ENCODE measurements around the gene PDPK1. TPM values are rescaled to one million over a fixed set of nuclear protein-coding genes. Genes with fewer than 3 reads are reported as not detected.
"Not testable (repeated sequence)": the region's sequence is repeated elsewhere in the genome, so short reads cannot be mapped to it uniquely, and the experiment has no call there.

Gene PDPK1
- total RNA-seq, 2 donors from 2014 or later: 53.0 to 53.8 TPM

DNA sequence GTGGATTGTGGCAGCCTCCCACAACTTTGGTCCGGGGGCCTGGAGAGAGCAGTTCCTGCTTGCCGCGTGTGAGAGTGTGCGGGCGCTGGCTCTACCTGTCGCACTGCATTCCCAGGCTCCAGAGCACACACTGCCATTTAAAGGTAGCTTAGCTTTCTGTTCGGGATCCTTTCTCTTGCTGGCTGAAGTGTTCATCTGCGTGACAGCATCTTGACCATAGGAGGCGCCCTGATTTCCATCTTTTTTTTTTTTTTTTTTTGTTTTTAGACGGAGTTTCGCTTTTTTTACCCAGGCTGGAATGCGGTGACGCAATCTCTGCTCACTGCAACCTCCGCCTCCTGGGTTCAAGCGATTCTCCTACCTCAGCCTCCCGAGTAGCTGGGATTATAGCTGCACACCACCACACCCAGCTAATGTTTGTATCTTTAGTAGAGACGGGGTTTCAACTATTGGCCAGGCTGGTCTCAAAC lies 13.6 kb downstream of the PDPK1 start:
- not testable (repeated sequence) for ATAC-seq (replicated peaks in 1 of 2); H3K9me3 Mint-ChIP-seq; H3K27me3 Mint-ChIP-seq (ENCODE audit: low read depth); H3K27ac Mint-ChIP-seq; DNase-seq; H3K4me3 Mint-ChIP-seq; H3K36me3 Mint-ChIP-seq (ENCODE audit: insufficient read depth in 2 of 2); H3K4me1 Mint-ChIP-seq (ENCODE audit: low read depth)

DNA sequence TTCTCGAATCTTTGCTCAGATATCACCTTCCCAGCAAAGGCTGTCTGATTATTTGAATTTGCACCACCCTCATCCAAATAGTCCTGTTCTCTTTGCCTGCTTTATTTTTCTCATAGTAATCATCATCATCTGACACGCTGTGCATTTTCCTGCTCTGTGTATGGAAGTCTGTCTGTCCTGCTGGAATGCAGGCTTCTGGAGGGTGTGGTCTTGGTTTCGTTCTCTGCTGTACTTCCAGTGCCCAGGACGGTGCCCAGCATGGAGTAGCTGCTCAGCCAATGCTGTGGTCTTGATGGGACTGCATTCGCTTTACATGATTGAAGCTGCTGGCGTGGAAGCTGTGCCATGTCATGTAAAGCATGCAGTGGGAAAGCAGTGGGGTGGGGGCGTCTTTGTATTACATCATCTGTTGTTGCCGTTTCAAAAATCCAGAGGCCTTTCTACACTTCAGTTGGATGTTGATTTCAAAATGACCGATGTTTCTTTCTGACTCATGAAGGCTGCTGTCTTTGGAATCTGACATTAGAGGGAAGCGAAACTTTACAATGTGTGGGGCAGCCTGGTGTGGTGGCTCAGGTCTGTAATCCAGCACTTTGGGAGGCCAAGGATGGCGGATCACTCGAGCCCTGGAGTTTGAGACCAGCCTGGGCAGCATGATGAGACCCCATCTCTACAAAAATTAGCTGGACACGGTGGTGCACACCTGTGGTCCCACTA lies 17.0 kb downstream of the PDPK1 start:
- H3K4me3 Mint-ChIP-seq; DNase-seq; H3K36me3 Mint-ChIP-seq (ENCODE audit: insufficient read depth in 2 of 2); H3K27me3 Mint-ChIP-seq (ENCODE audit: low read depth); H3K4me1 Mint-ChIP-seq (ENCODE audit: low read depth); H3K9me3 Mint-ChIP-seq; H3K27ac Mint-ChIP-seq: not testable (repeated sequence)
- peak; percentile 46 to 69 for ATAC-seq (replicated peaks in 1 of 2)

DNA sequence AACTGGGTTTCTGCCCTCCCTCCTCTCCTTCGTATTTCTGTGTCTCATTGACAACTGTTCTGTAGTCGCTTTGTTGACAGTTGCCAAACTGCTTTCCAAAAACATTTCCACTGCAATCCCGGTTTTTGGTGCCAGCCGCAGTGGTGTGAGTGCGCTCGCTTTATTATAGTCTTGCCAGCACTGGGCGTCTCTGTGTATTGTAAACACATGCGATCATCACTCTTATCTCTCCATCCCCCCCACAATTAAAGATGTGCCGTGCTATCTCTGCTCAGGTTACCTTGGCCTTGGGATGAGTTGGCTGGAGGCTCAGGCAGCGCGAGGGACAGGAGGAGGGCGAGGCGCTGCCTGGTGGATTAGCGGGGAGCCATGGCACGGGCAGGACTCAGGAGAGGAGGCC lies 19.3 kb downstream of the PDPK1 start:
- H3K9me3 Mint-ChIP-seq; H3K4me3 Mint-ChIP-seq; ATAC-seq (replicated peaks in 1 of 2); H3K27ac Mint-ChIP-seq; H3K36me3 Mint-ChIP-seq (ENCODE audit: insufficient read depth in 2 of 2); H3K4me1 Mint-ChIP-seq (ENCODE audit: low read depth); DNase-seq; H3K27me3 Mint-ChIP-seq (ENCODE audit: low read depth): not testable (repeated sequence)

DNA sequence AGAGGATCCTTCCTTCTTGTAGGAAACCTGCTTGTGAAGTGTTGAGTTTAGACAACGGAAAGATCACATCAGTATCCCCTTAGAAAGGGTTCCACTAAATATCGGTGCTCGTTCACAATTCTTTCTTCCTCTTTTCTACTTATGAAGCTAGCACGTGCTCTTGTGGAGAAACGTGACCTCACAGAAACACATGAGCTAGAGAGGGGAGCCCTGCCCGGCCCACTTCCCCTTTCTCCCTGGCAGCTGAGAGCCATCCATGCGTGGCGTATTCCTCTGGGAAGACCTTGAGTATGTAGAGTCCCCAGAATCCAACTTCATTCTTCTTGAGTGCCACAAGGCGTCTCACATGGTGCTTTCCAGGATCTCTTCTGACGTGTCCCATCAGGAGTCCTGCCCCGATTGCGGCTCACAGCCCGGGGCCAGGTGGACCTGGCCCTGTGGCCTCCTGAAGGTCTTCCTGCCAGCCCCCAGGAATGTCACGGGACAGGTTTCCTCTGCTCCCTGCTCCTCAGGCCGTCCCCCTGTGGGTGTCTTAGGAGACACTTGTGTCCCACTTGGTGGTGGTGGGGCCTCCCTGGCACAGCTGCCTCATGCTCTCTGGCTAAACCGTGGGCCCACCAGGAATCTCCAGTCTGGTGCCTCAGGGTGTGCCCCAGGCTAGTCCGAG lies 22.4 kb downstream of the PDPK1 start:
- not testable (repeated sequence) for H3K9me3 Mint-ChIP-seq; H3K4me3 Mint-ChIP-seq; H3K36me3 Mint-ChIP-seq (ENCODE audit: insufficient read depth in 2 of 2); H3K4me1 Mint-ChIP-seq (ENCODE audit: low read depth); DNase-seq; H3K27ac Mint-ChIP-seq; H3K27me3 Mint-ChIP-seq (ENCODE audit: low read depth)
- peak in 1 of 2 donors; percentile 16 for ATAC-seq (replicated peaks in 1 of 2)

DNA sequence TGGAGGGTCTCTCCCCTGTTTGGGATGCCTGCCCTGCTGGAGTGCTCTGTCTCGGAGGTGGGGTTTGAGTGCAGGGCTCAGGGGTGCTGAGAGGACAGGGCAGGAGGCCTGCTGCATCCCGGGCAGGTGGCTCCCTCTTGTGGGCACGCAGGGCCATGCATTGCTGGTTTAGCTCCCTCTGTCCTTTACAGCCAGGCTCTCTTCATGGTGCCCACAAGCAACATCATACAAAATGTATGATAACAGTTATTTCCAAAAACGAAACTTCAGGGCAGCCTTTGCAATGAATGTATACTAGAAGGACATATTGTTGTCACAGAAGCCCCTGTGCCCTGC lies 22.9 kb downstream of the PDPK1 start:
- H3K27me3 Mint-ChIP-seq (ENCODE audit: low read depth); H3K4me1 Mint-ChIP-seq (ENCODE audit: low read depth); H3K36me3 Mint-ChIP-seq (ENCODE audit: insufficient read depth in 2 of 2); H3K9me3 Mint-ChIP-seq; H3K27ac Mint-ChIP-seq; H3K4me3 Mint-ChIP-seq: not testable (repeated sequence)
- peak; percentile 93 to 96 for ATAC-seq (replicated peaks in 1 of 2)
- peak; percentile 74 to 83 for DNase-seq

DNA sequence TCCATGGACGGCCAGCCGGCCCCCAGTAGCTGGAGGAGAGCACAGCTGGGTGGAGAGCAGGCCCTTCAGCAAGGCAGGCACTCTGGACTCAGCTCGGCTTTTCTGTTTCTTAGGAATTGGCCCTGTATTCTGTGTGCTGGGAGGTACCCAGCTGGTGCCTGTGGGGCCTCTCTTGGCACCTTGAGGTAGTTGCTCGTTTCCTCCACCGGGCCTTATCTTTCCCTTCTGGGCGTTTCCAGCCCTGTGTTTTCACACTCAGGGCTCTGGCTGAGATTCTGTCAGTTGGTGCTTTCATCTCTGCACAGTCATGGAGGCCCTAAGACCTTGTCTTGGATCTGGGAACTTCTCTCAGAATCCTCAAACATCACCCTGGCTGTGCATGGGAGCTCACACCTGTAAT lies 29.7 kb downstream of the PDPK1 start:
- not testable (repeated sequence) for DNase-seq; H3K4me3 Mint-ChIP-seq; H3K36me3 Mint-ChIP-seq (ENCODE audit: insufficient read depth in 2 of 2); ATAC-seq (replicated peaks in 1 of 2); H3K9me3 Mint-ChIP-seq; H3K27me3 Mint-ChIP-seq (ENCODE audit: low read depth); H3K4me1 Mint-ChIP-seq (ENCODE audit: low read depth); H3K27ac Mint-ChIP-seq

DNA sequence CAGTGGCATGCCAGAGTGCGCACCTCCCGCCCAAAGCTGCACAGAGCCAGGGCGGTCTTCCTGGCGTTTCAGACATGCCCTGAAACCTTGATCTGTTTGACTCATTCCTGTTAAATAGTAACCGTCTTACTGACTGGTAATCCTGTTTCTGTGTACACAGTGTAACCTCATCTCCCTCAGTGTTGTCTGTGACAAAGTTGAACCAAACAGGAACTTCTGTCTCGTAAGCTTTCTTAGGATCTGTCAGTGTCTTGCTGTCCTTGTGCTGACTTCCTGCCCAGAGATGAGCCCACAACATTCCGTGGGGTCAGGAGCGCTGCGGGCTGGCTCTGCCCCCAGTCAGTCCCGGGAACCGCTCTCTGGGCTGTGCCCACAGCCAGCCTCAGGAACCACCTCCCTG lies 30.8 kb downstream of the PDPK1 start:
- not testable (repeated sequence) for H3K27ac Mint-ChIP-seq

DNA sequence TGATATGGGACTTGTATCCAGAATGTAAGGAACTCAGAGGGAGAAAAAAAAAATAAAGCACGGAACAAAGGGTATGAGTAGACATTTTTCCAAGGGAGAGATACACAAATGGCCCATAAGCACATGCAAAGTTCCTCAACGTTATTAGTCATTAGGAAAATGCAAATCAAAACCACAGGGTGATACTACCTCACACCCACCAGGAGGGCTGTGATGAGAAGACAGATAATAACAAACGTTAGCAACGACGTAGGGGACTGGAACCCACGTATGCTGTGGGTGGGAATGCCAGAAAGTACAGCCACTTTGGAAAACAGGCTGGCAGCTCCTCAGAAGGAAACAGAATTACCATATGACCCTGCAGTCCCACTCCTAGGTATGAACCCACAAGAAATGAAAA lies 34.9 kb downstream of the PDPK1 start:
- not testable (repeated sequence) for H3K27ac Mint-ChIP-seq, H3K9me3 Mint-ChIP-seq
- peak; percentile 72 to 85 for ATAC-seq (replicated peaks in 1 of 2)

More for the DNA sequence above, 30.8 kb downstream of the PDPK1 start:
- not testable (repeated sequence) for H3K27me3 Mint-ChIP-seq (ENCODE audit: low read depth); DNase-seq; H3K4me1 Mint-ChIP-seq (ENCODE audit: low read depth); H3K4me3 Mint-ChIP-seq; H3K36me3 Mint-ChIP-seq (ENCODE audit: insufficient read depth in 2 of 2); H3K9me3 Mint-ChIP-seq
- peak in 1 of 2 donors; percentile 28 for ATAC-seq (replicated peaks in 1 of 2)

DNA sequence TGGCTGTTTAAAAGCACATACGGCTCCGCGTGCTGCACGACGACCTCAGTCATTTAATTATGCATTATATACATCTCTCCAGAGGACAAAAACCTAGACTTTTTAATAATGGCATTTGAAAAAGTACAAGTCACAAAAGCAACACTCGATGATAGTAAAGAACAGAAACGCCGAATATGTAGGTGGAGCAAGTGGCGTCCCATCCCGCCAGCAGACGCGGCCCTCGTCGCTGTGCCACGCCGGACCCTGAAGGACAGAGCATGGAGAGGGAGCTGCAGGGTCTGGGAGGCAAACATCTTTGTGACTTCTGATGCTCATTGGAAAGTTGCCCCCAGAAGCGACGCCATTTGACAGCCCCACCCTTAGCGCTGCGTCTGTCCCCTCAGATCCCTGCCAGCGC lies 38.0 kb downstream of the PDPK1 start:
- H3K27me3 Mint-ChIP-seq (ENCODE audit: low read depth); H3K4me1 Mint-ChIP-seq (ENCODE audit: low read depth); DNase-seq; ATAC-seq (replicated peaks in 1 of 2); H3K36me3 Mint-ChIP-seq (ENCODE audit: insufficient read depth in 2 of 2); H3K4me3 Mint-ChIP-seq; H3K27ac Mint-ChIP-seq; H3K9me3 Mint-ChIP-seq: not testable (repeated sequence)

More for the DNA sequence above, 34.9 kb downstream of the PDPK1 start:
- not testable (repeated sequence) for DNase-seq; H3K4me3 Mint-ChIP-seq; H3K27me3 Mint-ChIP-seq (ENCODE audit: low read depth); H3K36me3 Mint-ChIP-seq (ENCODE audit: insufficient read depth in 2 of 2); H3K4me1 Mint-ChIP-seq (ENCODE audit: low read depth)

DNA sequence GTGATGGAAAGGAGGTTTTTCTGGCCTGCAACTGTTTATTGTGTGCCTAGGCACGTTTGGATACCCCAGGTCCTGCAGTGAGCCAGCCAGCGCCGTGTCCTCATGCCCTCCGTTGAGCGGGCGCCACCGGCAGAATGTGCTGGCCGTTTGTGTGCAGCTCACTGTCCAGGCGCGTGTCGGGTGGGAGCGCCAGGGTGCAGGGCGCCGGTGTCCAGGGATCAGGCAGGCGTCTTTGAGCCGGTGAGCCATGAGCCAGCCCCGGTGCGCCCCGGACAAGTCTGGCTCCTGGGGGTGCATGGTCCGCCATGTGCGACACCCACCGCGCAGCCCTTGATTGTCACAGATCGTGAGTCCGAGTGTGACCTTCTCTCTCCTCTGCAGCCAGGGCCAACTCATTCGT lies 39.2 kb downstream of the PDPK1 start:
- H3K27me3 Mint-ChIP-seq (ENCODE audit: low read depth); ATAC-seq (replicated peaks in 1 of 2); H3K9me3 Mint-ChIP-seq; DNase-seq; H3K36me3 Mint-ChIP-seq (ENCODE audit: insufficient read depth in 2 of 2); H3K4me1 Mint-ChIP-seq (ENCODE audit: low read depth); H3K27ac Mint-ChIP-seq; H3K4me3 Mint-ChIP-seq: not testable (repeated sequence)

DNA sequence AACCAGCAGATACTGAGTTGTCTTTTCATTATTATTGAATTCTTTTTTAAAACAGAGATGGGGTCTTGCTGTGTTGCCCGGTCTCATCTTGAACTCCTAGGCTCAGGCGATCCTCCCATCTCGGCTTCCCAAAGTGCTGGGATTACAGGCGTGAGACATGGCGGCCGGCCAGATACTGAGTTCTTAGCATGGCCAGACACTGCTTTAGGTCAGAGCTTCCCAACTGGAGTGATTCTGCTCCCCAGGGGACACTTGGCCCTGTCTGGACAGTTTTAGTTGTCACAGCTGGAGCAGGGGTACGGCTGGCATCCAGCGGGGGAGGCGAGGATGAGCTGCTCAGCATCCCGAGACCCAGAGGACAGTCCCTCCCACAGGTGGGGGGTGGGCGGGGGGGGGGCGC lies 41.1 kb downstream of the PDPK1 start:
- H3K4me1 Mint-ChIP-seq (ENCODE audit: low read depth): not testable (repeated sequence)

DNA sequence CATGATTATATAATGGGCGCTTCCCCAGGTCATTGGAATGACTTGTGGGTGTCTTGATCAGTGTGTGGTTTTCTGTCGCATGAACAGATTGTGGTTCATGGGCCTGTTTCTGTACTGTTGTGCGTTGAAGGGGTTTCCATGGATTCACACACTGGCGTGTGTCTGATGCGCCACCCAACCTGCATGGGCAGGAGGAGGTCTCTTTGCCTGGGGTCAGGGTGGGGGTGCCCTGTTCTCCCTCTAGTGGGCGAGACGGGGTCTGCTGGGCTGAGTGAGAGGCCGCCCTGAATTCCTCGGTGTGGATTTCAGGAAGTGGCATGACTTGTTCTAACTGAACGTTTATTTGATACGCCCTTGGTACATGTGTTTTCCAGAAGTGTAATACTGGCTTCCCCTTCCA lies 42.3 kb downstream of the PDPK1 start:
- H3K27ac Mint-ChIP-seq; H3K9me3 Mint-ChIP-seq; H3K4me1 Mint-ChIP-seq (ENCODE audit: low read depth); H3K4me3 Mint-ChIP-seq; H3K27me3 Mint-ChIP-seq (ENCODE audit: low read depth); H3K36me3 Mint-ChIP-seq (ENCODE audit: insufficient read depth in 2 of 2): not testable (repeated sequence)
- ATAC-seq (replicated peaks in 1 of 2): peak; percentile 39 to 72
- peak in 1 of 2 donors; percentile 24 for DNase-seq

More for the DNA sequence above, 41.1 kb downstream of the PDPK1 start:
- not testable (repeated sequence) for ATAC-seq (replicated peaks in 1 of 2); H3K4me3 Mint-ChIP-seq; DNase-seq; H3K27ac Mint-ChIP-seq; H3K9me3 Mint-ChIP-seq; H3K36me3 Mint-ChIP-seq (ENCODE audit: insufficient read depth in 2 of 2); H3K27me3 Mint-ChIP-seq (ENCODE audit: low read depth)

DNA sequence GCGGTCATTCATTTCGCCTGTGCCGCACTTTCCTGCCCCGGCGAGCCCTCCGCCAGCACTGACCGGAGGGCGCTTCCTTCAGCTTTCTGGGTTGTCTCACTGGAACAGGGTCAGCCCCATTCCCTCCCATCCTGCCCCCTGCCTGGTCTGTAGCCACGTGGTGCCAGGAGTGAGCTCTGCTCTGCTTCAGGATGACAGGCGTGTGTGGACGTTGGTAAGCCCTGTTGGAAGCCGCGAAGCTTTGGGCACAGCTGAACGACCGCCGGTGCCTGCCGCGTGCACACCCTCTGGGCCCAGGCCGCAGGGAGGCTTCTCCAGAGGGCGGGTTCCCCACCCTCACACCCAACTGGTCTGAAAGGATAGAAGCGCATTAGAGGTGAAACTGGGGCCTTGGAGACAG lies 43.0 kb downstream of the PDPK1 start:
- H3K27me3 Mint-ChIP-seq (ENCODE audit: low read depth); DNase-seq; H3K4me1 Mint-ChIP-seq (ENCODE audit: low read depth); H3K36me3 Mint-ChIP-seq (ENCODE audit: insufficient read depth in 2 of 2); ATAC-seq (replicated peaks in 1 of 2); H3K4me3 Mint-ChIP-seq; H3K27ac Mint-ChIP-seq; H3K9me3 Mint-ChIP-seq: not testable (repeated sequence)

All from activated T-cell treated with anti-CD3 and anti-CD28 coated beads, Interleukin-2, amount 50 U/mL, for 72 hours (primary cell).